Fibroblast of peridontal ligament (primary cell): ENCODE results near the gene MRPL37.

Experiments used
- DNase-seq: peaks from one replicate; pipeline ENCODE4 v3.0.0-alpha.2; 2010; ENCODE audit errors: extremely low read depth

MRPL37 gene

GRCh38 chr1:54263601-54264226 is 63.7 kb downstream of the MRPL37 start:
- DNase-seq: no peak

GRCh38 chr1:54265126-54265525 is 65.2 kb downstream of the MRPL37 start:
- no peak for DNase-seq

GRCh38 chr1:54265659-54266058 is 65.7 kb downstream of the MRPL37 start:
- DNase-seq: no peak

GRCh38 chr1:54266195-54266594 is 66.2 kb downstream of the MRPL37 start:
- no peak for DNase-seq

- DNase-seq: no peak
Observed at GRCh38 chr1:54266908-54267307, 66.9 kb downstream of the MRPL37 start.
